Myometrial cell (primary cell): Measurements from ENCODE around the gene SNORC. TPM values are rescaled to one million over a fixed set of nuclear protein-coding genes. Genes with fewer than 3 reads are reported as not detected.

ENCODE experiments used
- total RNA-seq: library from RNA; depleted of rRNA; stranded (reverse); fragments of >200 nt; gene quantifications from 2 replicates; pipeline ENCODE4 v1.2.3, GENCODE V29; 2015

The SNORC gene
- under 0.01 and 0.18 TPM in 2 replicates for total RNA-seq

GRCh38 chr2:232870018-232870765 lies at the start of gene SNORC:
SNORC (plus strand) TSS chr2:232870264; CDS start chr2:232870342, 78 bp downstream.

Other genes starting within 250 kb of the SNORC start
- gene EFHD1, start 236.7 kb upstream of the SNORC start, total RNA-seq = not detected in 2 replicates
- gene GIGYF2, start 172.9 kb upstream of the SNORC start, total RNA-seq = 28.0 and 36.6 TPM in 2 replicates
- not detected in 2 replicates for gene KCNJ13, start 93.7 kb upstream of the SNORC start, total RNA-seq
- 3.2 and 5.8 TPM in 2 replicates for gene NGEF, start 143.0 kb downstream of the SNORC start, total RNA-seq
- not detected in 2 replicates for gene NEU2, start 162.4 kb downstream of the SNORC start, total RNA-seq
- 0.29 and 0.53 TPM in 2 replicates for gene INPP5D, start 190.1 kb downstream of the SNORC start, total RNA-seq